Testis (tissue), 3 donors: ENCODE measurements around the gene CRHR1. TPM values are rescaled to one million over a fixed set of nuclear protein-coding genes. Genes with fewer than 3 reads are reported as not detected.

Source experiments
- DNase-seq: peaks from one replicate; pipeline ENCODE4 v3.0.0-alpha.2; 2019
- H3K27ac ChIP-seq, 2 donors: fragments of 200-600 bp; sonication (generic); one replicate each; pipeline ENCODE4 v1.5.1; 2019
- H3K27me3 ChIP-seq: fragments of 200-600 bp; sonication (generic); one replicate; pipeline ENCODE4 v1.5.1; 2019
- H3K36me3 ChIP-seq: fragments of 200-600 bp; sonication (generic); one replicate; pipeline ENCODE4 v1.5.1; 2017; ENCODE audit warnings: low read depth; ENCODE audit errors: missing control alignments
- H3K4me1 ChIP-seq: fragments of 200-600 bp; sonication (generic); one replicate; pipeline ENCODE4 v1.5.1; 2019
- H3K4me3 ChIP-seq, 2 donors: fragments of 200-600 bp; sonication (generic); one replicate each; pipeline ENCODE4 v1.5.1; 2017 to 2019
- H3K9me3 ChIP-seq: fragments of 200-600 bp; sonication (generic); one replicate; pipeline ENCODE4 v1.5.1; 2017
- CTCF ChIP-seq, 3 experiments: fragments of 450-650 bp in 2 of 3; fragments of 200-600 bp in 1 of 3; sonication (generic) in 1 of 3; IDR thresholded peaks; one replicate each; pipeline ENCODE4 v1.5.1; 2016 to 2019; ENCODE audit warnings: antibody characterized with exemption in 3 of 3, mild to moderate bottlenecking in 2 of 3, moderate library complexity in 1 of 3
- POLR2A ChIP-seq: fragments of 450-650 bp; IDR thresholded peaks from one replicate; pipeline ENCODE4 v1.6.1; 2017; ENCODE audit warnings: antibody characterized with exemption, mild to moderate bottlenecking, moderate library complexity
- WGBS, 2 donors: methylation state at CpG; one replicate each; pipeline ENCODE4 v1.1.5; 2018; 5-methylcytosine and 5-hydroxymethylcytosine counted together
- intact Hi-C: fragments of 100-400 bp; cut with DNase I; formaldehyde crosslinking; loops from one replicate; pipeline ENCODE4 v1.15.1; 2023; ENCODE audit warnings: low total_unique reads
- polyA plus RNA-seq: library from polyadenylated mRNA; stranded (reverse); fragments of 350-450 nt; fragmentation: Illumina TruSeq; extraction: RNeasy Lipid Tissue Mini Kit (QIAGEN cat#74804); gene quantifications from one replicate; pipeline ENCODE4 v1.2.3, GENCODE V29; 2014; ENCODE audit warnings: low read depth, low replicate concordance; ENCODE audit not compliant: insufficient read depth
- total RNA-seq, 2 donors: library from RNA; depleted of rRNA; stranded (reverse); fragments of >200 nt; gene quantifications; one replicate each; pipeline ENCODE4 v1.2.3, GENCODE V29; 2016

Gene CRHR1
- total and polyA plus RNA-seq, 3 donors from 2014 or later, result 0.55 to 1.9 (median 0.55) TPM

- H3K36me3 ChIP-seq, result no peaks in the 10 kb centered on the region
- no peak overlapping the region for H3K27ac ChIP-seq
- intact Hi-C loops, result no loop called here
- no peak overlapping the region for H3K4me3 ChIP-seq
- no peaks in the 10 kb centered on the region for H3K9me3 ChIP-seq
- 92 to 94% methylated on average over 5 to 6 of the region's 6 CpGs for WGBS, 2 donors
- no peaks in the 10 kb centered on the region for H3K4me1 ChIP-seq
- no peaks in the 10 kb centered on the region for H3K27me3 ChIP-seq
- TF ChIP-seq CTCF (IDR thresholded peaks at IDR 0.05) (no peak), POLR2A (no peak)
- DNase-seq, result no peak
Measured at GRCh38 chr17:45819632-45820031, 35.5 kb downstream of the CRHR1 start.

- 81 to 83% methylated on average over 6 of the region's 6 CpGs for WGBS, 2 donors
- Histone ChIP-seq H3K27me3 (no peaks in the 10 kb centered on the region), H3K27ac (no peak overlapping the region), H3K4me1 (no peaks in the 10 kb centered on the region), H3K36me3 (no peaks in the 10 kb centered on the region), H3K4me3 (no peak overlapping the region), H3K9me3 (no peaks in the 10 kb centered on the region)
- no peak for DNase-seq
- TF ChIP-seq CTCF (IDR thresholded peaks at IDR 0.05) (no peak), POLR2A (no peak)
- intact Hi-C loops, result no loop called here
Measured at GRCh38 chr17:45820052-45820780, 36.1 kb downstream of the CRHR1 start.

- Histone ChIP-seq H3K27me3 (no peaks in the 10 kb centered on the region), H3K4me3 (no peak overlapping the region), H3K9me3 (no peaks in the 10 kb centered on the region), H3K27ac (no peak overlapping the region), H3K36me3 (no peaks in the 10 kb centered on the region), H3K4me1 (no peaks in the 10 kb centered on the region)
- no peak for DNase-seq
- TF ChIP-seq CTCF (IDR thresholded peaks at IDR 0.05) (no peak), POLR2A (no peak)
- intact Hi-C loops, result no loop called here
- 90 to 92% methylated on average over 9 of the region's 9 CpGs for WGBS, 2 donors
Measured at GRCh38 chr17:45821147-45821546, 37.0 kb downstream of the CRHR1 start.

GRCh38 chr17:45823598-45823997, 39.5 kb downstream of the CRHR1 start:
- Histone ChIP-seq H3K4me1 (no peaks in the 10 kb centered on the region), H3K27ac (no peak overlapping the region), H3K9me3 (no peaks in the 10 kb centered on the region), H3K4me3 (no peak overlapping the region), H3K27me3 (no peaks in the 10 kb centered on the region), H3K36me3 (no peaks in the 10 kb centered on the region)
- intact Hi-C loops, result no loop called here
- TF ChIP-seq CTCF (IDR thresholded peaks at IDR 0.05), result no peak
- TF ChIP-seq POLR2A, result no peak
- no peak for DNase-seq
- 88 to 93% methylated on average over 9 to 10 of the region's 10 CpGs for WGBS, 2 donors

GRCh38 chr17:45824475-45824874, 40.4 kb downstream of the CRHR1 start:
- intact Hi-C loops, result no loop called here
- H3K27me3 ChIP-seq, result no peaks in the 10 kb centered on the region
- TF ChIP-seq POLR2A, result no peak
- no peak for TF ChIP-seq CTCF (IDR thresholded peaks at IDR 0.05)
- H3K4me1 ChIP-seq, result no peaks in the 10 kb centered on the region
- no peak for DNase-seq
- H3K27ac ChIP-seq, result no peak overlapping the region
- no peaks in the 10 kb centered on the region for H3K36me3 ChIP-seq
- WGBS, 2 donors, result 77 to 80% methylated on average over 4 to 7 of the region's 7 CpGs
- H3K9me3 ChIP-seq, result no peaks in the 10 kb centered on the region
- no peak overlapping the region for H3K4me3 ChIP-seq
